Lower leg skin (tissue), 4 donors: ENCODE results near the gene ZC3H18. TPM values are rescaled to one million over a fixed set of nuclear protein-coding genes. Genes with fewer than 3 reads are reported as not detected.

Experiments
- DNase-seq, 2 donors: peaks; one replicate each; pipeline ENCODE4 v3.0.0-alpha.2; 2019; ENCODE audit warnings: low spot score in 2 of 2
- H3K4me3 ChIP-seq: fragments of 200-600 bp; sonication (generic); 2 replicates; pipeline ENCODE4 v1.5.1; 2017; ENCODE audit warnings: mild to moderate bottlenecking, low read depth; ENCODE audit not compliant: poor library complexity, severe bottlenecking
- POLR2A ChIP-seq, 2 donors: fragments of 450-650 bp; IDR thresholded peaks; one replicate each; pipeline ENCODE4 v1.6.1; 2016 to 2017; ENCODE audit warnings: antibody characterized with exemption in 2 of 2, mild to moderate bottlenecking in 1 of 2, moderate library complexity in 1 of 2
- WGBS, 2 donors: methylation state at CpG; one replicate each; pipeline ENCODE4 v1.1.5; 2018; 5-methylcytosine and 5-hydroxymethylcytosine counted together
- intact Hi-C: fragments of 100-400 bp; cut with DNase I; formaldehyde crosslinking; loops from one replicate; pipeline ENCODE4 v1.15.0; 2023; ENCODE audit warnings: low total_unique reads
- total RNA-seq, 4 donors: library from RNA; depleted of rRNA; stranded (reverse); fragments of >200 nt; gene quantifications; one replicate each; pipeline ENCODE4 v1.1.0, GENCODE V29; 2016
- TF ChIP-seq, protein P1 (sequence below), 3 donors: fragments of 450-650 bp; IDR thresholded peaks; one replicate each; pipeline ENCODE4 v1.5.1; 2016; ENCODE audit warnings: antibody characterized with exemption in 3 of 3, mild to moderate bottlenecking in 3 of 3, moderate library complexity in 2 of 3

The ZC3H18 gene
- total RNA-seq, 4 donors from 2014 or later: 16.5 to 32.3 (median 18.5) TPM

DNA sequence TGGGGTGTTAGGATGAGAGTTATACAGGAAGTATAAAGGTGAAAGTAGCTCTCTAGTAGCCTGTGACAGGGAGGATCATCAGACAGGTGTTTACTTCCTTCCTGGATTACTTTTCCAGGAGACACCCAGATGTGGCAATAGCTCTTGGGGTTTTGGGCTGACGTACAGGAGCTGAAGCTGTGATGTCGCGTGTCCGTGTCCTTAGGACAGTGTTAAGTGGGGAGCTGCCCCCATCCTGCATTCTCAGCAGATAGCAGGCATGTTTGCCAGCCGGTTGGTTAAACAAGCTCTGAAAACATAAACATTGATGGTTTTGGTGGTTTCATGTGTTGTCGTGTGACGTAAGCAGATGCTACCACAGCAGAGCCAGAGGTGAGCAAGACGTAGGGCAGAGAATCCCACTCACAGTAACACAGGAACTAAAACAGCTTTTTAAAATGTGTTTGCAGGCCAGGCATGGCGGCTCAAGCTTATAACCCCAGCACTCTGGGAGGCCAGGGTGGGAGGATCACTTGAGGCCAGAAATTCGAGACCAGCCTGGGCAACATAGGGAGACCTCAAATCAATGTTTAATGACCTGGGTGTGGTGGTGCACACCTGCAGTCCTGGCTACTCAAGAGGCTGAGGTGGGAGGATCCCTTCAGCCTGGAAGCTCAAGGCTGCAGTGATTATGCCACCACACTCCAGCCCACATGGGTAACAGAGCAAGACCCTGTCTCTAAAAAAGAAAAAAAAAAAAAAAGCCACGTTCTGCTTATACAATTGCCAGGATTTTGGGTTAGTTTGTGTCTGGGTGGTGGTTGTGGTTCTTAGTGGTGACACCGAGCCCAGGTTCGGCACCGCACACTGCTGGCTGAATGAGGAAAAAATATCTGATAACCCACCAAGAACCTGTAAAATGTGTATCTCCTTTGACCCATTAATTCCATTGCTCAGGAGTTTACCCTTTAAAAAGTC lies 49.9 kb downstream of the ZC3H18 start:
- intact Hi-C loops: no loop called here
- DNase-seq: no peak
- H3K4me3 ChIP-seq: no peak overlapping the region
- 87 to 93% methylated on average over 14 of the region's 14 CpGs for WGBS, 2 donors
- TF ChIP-seq, protein P1, sequence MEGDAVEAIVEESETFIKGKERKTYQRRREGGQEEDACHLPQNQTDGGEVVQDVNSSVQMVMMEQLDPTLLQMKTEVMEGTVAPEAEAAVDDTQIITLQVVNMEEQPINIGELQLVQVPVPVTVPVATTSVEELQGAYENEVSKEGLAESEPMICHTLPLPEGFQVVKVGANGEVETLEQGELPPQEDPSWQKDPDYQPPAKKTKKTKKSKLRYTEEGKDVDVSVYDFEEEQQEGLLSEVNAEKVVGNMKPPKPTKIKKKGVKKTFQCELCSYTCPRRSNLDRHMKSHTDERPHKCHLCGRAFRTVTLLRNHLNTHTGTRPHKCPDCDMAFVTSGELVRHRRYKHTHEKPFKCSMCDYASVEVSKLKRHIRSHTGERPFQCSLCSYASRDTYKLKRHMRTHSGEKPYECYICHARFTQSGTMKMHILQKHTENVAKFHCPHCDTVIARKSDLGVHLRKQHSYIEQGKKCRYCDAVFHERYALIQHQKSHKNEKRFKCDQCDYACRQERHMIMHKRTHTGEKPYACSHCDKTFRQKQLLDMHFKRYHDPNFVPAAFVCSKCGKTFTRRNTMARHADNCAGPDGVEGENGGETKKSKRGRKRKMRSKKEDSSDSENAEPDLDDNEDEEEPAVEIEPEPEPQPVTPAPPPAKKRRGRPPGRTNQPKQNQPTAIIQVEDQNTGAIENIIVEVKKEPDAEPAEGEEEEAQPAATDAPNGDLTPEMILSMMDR (IDR thresholded peaks at IDR 0.05): no peak
- TF ChIP-seq POLR2A (IDR thresholded peaks at IDR 0.05): no peak

DNA sequence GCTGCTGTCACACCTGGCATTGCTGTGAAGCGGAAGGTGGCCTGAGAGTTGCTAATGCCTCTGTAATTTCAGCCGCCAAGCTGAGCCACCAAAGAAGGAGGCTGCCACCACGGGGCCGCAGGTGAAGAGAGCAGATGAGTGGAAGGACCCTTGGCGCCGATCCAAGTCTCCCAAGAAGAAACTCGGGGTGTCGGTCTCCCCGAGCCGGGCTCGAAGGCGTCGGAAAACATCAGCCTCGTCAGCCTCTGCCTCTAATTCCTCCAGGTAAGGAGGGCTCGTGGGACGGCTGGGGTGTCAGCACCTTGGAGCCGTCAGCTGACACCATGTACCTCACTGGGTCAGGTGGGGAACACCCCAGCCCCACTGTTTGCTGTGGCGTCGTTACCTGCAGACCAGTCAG lies 51.9 kb downstream of the ZC3H18 start:
- H3K4me3 ChIP-seq: no peak overlapping the region
- intact Hi-C loops: no loop called here
- DNase-seq: no peak
- WGBS, 2 donors: 86 to 92% methylated on average over 11 to 18 of the region's 19 CpGs
- TF ChIP-seq, protein P1 (IDR thresholded peaks at IDR 0.05): no peak
- TF ChIP-seq POLR2A (IDR thresholded peaks at IDR 0.05): no peak

DNA sequence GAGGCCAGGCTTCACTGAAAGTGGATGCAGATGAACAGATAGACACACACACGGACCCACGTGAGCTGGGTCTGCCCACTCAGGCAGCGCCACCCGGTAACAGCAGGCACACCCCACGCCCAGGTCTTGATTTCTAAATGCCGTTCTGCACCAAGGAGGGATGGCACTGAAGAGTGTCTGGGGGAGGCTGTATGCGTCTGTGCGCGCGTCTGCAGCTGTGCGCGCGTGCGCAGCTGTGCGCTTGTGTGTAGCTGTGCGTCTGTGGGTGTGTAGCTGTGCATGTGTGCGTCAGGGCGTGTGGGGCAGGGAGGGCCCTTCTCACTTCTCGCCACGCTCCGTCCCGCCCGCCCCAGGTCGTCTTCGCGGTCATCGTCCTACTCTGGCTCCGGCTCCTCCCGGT lies 52.7 kb downstream of the ZC3H18 start:
- WGBS, 2 donors: 93 to 95% methylated on average over 29 of the region's 29 CpGs

DNA sequence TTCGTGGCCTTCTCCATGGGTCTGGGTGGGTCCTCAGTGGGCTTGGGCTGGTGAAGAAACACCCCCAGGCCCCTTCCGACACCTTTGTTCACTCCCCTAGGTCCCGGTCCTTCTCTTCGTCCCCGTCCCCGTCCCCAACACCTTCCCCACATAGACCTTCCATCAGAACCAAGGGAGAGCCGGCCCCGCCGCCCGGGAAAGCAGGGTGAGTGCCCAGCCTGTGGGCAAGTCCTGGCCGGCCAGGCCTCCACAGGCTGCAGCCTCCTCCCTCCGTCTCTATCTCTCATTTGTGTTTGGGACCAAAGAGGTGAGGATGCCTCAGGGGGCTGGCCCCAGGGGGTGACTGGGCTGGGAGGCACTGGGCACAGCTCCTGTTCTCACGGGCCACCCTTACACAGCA lies 53.7 kb downstream of the ZC3H18 start:
- WGBS, 2 donors: 94 to 96% methylated on average over 13 of the region's 13 CpGs
- TF ChIP-seq, protein P1 (IDR thresholded peaks at IDR 0.05): no peak
- no peak for TF ChIP-seq POLR2A (IDR thresholded peaks at IDR 0.05)
- intact Hi-C loops: no loop called here
- no peak overlapping the region for H3K4me3 ChIP-seq
- DNase-seq: no peak

More for the DNA sequence above, 52.7 kb downstream of the ZC3H18 start:
- H3K4me3 ChIP-seq: no peak overlapping the region
- TF ChIP-seq, protein P1 (IDR thresholded peaks at IDR 0.05): no peak
- TF ChIP-seq POLR2A (IDR thresholded peaks at IDR 0.05): no peak
- intact Hi-C loops: no loop called here
- no peak for DNase-seq

DNA sequence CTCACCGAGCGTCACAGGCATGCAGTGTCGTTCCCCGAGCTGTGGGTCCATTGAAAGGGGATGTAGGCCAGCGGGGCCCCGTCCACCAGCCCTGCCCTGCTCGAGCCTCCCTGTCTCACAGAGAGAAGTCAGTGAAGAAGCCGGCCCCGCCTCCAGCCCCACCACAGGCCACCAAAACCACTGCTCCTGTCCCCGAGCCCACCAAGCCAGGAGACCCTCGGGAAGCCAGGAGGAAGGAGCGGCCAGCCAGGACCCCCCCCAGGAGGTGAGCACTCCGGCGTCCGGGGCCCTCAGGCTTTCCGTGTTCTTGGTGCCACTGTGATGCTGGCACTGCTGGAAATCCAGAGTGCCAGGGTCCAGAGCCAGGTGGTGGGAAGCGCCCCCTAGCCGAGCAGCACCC lies 54.3 kb downstream of the ZC3H18 start:
- no peak for TF ChIP-seq POLR2A (IDR thresholded peaks at IDR 0.05)
- TF ChIP-seq, protein P1 (IDR thresholded peaks at IDR 0.05): no peak
- intact Hi-C loops: no loop called here
- no peak overlapping the region for H3K4me3 ChIP-seq
- whole genome bisulfite sequencing, 2 donors: 95% methylated on average over 14 to 18 of the region's 18 CpGs
- DNase-seq: no peak
